Fibroblast of gingiva (primary cell): ENCODE measurements around the gene CYBB.

Experiments
- DNase-seq: peaks from one replicate; pipeline ENCODE4 v3.0.0-alpha.2; 2011; ENCODE audit warnings: low read depth

CYBB gene

GRCh38 chrX:37786624-37787422 is 7.0 kb downstream of the CYBB start:
- DNase-seq, result no peak

GRCh38 chrX:37787423-37787869 is 7.6 kb downstream of the CYBB start:
- no peak for DNase-seq

GRCh38 chrX:37796310-37796709 is 16.5 kb downstream of the CYBB start:
- DNase-seq, result no peak

GRCh38 chrX:37796805-37797204 is 16.9 kb downstream of the CYBB start:
- no peak for DNase-seq

- no peak for DNase-seq
Measured at GRCh38 chrX:37799936-37800335, 20.1 kb downstream of the CYBB start.

GRCh38 chrX:37800717-37801116 is 20.9 kb downstream of the CYBB start:
- no peak for DNase-seq

- no peak for DNase-seq
Measured at GRCh38 chrX:37802028-37802427, 22.2 kb downstream of the CYBB start.

- no peak for DNase-seq
Measured at GRCh38 chrX:37803057-37803456, 23.2 kb downstream of the CYBB start.

- DNase-seq, result no peak
Measured at GRCh38 chrX:37809970-37810369, 30.1 kb downstream of the CYBB start.

- DNase-seq, result no peak
Measured at GRCh38 chrX:37812110-37812509, 32.3 kb downstream of the CYBB start.

GRCh38 chrX:37813570-37813969 is 33.7 kb downstream of the CYBB start:
- no peak for DNase-seq

GRCh38 chrX:37815366-37815765 is 35.5 kb downstream of the CYBB start:
- no peak for DNase-seq

GRCh38 chrX:37816766-37817165 is 36.9 kb downstream of the CYBB start:
- no peak for DNase-seq

GRCh38 chrX:37817176-37817575 is 37.3 kb downstream of the CYBB start:
- no peak for DNase-seq

GRCh38 chrX:37817579-37817978 is 37.7 kb downstream of the CYBB start:
- DNase-seq, result no peak

GRCh38 chrX:37818031-37818430 is 38.2 kb downstream of the CYBB start:
- no peak for DNase-seq

GRCh38 chrX:37820646-37821045 is 40.8 kb downstream of the CYBB start:
- DNase-seq, result no peak

- peak; percentile 3 for DNase-seq
Measured at GRCh38 chrX:37824491-37825214, 44.8 kb downstream of the CYBB start.

GRCh38 chrX:37825215-37825842 is 45.5 kb downstream of the CYBB start:
- DNase-seq, result peak; percentile 6

GRCh38 chrX:37829721-37830120 is 49.9 kb downstream of the CYBB start:
- no peak for DNase-seq

GRCh38 chrX:37830371-37830770 is 50.5 kb downstream of the CYBB start:
- DNase-seq, result peak; percentile 64

- DNase-seq, result no peak
Measured at GRCh38 chrX:37834937-37835336, 55.1 kb downstream of the CYBB start.

GRCh38 chrX:37840931-37841330 is 61.1 kb downstream of the CYBB start:
- no peak for DNase-seq
